ENCODE data around the gene BDH1.

Gene BDH1

DNA sequence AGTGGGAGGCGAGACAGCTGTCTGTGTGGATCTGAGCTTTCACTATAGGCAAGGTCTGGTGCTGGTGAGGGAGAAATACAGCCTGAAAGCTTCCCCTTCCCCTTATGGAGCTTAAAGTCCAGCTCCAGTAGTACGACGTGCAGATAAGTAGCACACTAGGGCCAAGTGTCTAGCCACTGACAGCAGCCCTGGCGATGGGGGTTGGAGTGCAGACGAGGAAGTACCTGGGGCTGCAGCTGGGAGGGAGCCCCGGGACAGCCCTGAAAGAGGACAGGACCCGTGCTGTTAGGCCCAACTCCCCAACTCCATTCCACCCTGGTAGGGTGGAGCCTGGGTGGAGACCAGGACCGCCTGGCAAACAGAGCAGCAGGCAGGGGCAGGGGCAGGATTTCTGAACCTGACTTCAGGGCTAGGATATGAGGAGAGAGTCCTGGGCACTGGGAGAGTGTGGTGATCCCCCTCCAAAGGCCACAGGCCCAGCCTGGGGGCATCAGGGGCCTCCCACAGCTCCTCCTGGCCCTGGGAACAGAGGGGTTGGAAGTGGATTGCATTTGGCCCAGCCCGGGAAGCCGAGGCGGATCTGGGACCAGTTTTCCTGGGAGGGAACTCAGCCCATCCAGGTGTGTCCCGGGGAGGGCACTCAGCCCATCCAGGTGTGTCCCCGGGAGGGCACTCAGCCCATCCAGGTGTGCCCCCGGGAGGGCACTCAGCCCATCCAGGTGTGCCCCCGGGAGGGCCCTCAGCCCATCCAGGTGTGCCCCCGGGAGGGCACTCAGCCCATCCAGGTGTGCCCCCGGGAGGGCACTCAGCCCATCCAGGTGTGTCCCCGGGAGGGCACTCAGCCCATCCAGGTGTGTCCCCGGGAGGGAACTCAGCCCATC lies 42.8 kb downstream of the BDH1 start:
- DNase-seq (ENCODE audit: low read depth), result no peak
- TF ChIP-seq, protein P1, sequence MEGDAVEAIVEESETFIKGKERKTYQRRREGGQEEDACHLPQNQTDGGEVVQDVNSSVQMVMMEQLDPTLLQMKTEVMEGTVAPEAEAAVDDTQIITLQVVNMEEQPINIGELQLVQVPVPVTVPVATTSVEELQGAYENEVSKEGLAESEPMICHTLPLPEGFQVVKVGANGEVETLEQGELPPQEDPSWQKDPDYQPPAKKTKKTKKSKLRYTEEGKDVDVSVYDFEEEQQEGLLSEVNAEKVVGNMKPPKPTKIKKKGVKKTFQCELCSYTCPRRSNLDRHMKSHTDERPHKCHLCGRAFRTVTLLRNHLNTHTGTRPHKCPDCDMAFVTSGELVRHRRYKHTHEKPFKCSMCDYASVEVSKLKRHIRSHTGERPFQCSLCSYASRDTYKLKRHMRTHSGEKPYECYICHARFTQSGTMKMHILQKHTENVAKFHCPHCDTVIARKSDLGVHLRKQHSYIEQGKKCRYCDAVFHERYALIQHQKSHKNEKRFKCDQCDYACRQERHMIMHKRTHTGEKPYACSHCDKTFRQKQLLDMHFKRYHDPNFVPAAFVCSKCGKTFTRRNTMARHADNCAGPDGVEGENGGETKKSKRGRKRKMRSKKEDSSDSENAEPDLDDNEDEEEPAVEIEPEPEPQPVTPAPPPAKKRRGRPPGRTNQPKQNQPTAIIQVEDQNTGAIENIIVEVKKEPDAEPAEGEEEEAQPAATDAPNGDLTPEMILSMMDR (conservative IDR thresholded peaks at IDR 0.05; ENCODE audit: low read depth, low read length), result no peak
- no peak overlapping the region for H3K4me3 ChIP-seq (ENCODE audit: low read depth, low read length)

DNA sequence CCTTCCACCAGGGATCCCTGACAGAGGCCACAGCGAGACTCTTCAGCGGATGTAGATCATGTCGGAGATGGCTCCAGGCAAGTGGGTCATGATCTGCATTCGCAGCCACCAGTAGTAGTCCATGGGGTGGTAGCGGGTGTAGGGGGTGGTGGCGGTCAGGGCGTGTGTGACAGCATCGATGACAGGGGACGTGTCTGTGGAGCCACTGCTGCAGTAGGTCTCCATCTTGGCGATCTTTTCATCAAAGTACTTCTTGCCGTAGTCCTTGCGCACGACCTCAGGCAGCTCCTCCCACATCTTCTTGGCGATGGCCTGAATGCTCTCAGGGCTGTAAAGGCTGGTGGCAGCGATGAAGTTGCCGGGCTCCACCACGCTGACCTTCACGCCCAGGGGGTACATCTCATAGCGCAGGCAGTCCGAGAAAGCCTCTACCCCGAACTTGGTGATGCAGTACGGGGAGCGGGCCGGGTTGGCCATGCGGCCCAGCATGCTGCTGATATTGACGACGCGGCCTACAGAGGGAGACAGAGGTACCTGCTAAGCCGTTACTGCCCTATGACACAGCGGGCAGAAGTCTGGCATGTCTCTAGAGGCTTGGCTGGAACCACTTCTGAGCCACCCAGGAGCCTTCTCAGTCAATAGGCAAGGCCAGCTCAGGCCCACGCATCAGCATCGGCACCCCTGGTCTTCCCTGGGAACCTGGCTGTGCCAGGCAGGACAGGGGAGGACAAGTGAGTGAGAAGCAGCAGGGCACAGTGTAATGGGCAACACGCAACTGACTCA lies 43.7 kb downstream of the BDH1 start:
- TF ChIP-seq, protein P1 (conservative IDR thresholded peaks at IDR 0.05; ENCODE audit: low read depth, low read length), result no peak
- H3K4me3 ChIP-seq (ENCODE audit: low read depth, low read length), result no peak overlapping the region
- no peak for DNase-seq (ENCODE audit: low read depth)

DNA sequence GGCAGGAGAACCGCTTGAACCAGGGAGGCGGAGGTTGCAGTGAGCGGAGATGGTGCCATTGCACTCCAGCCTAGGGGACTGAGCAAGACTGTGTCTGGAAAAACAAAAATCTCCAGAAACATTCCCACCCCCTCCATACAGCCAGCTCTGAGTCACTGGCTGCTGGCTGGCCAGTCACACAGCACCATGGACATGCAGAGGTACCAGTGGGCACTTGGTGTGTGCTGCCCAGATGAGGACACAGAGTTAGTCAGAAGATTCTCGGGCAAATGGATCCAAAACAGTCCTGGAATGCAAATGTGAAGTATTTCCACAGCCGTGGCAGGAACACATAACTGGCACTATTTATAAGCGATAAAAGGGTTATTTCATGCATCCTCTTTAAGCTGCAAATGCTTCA lies 44.6 kb downstream of the BDH1 start:
- TF ChIP-seq, protein P1 (conservative IDR thresholded peaks at IDR 0.05; ENCODE audit: low read depth, low read length), result no peak
- DNase-seq (ENCODE audit: low read depth), result no peak
- H3K4me3 ChIP-seq (ENCODE audit: low read depth, low read length), result no peak overlapping the region

DNA sequence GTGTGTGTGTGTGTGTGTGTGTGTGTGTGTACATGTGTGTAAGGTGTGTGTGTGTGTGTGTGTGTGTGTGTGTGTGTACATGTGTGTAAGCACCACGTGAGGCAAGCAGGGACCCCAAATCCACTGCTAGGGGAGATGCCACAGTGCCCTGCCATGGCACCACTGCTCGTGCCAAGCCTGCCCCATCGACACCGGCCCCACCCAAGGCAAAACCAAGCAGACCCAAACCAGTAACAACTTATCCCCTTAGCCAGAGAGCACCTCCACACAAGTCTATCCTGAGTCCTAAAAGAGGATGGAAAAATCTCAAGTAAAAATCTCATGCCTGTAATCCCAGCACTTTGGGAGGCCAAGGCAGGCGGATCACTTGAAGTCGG lies 45.1 kb downstream of the BDH1 start:
- no peak overlapping the region for H3K4me3 ChIP-seq (ENCODE audit: low read depth, low read length)
- TF ChIP-seq, protein P1 (conservative IDR thresholded peaks at IDR 0.05; ENCODE audit: low read depth, low read length), result no peak
- DNase-seq (ENCODE audit: low read depth), result no peak

DNA sequence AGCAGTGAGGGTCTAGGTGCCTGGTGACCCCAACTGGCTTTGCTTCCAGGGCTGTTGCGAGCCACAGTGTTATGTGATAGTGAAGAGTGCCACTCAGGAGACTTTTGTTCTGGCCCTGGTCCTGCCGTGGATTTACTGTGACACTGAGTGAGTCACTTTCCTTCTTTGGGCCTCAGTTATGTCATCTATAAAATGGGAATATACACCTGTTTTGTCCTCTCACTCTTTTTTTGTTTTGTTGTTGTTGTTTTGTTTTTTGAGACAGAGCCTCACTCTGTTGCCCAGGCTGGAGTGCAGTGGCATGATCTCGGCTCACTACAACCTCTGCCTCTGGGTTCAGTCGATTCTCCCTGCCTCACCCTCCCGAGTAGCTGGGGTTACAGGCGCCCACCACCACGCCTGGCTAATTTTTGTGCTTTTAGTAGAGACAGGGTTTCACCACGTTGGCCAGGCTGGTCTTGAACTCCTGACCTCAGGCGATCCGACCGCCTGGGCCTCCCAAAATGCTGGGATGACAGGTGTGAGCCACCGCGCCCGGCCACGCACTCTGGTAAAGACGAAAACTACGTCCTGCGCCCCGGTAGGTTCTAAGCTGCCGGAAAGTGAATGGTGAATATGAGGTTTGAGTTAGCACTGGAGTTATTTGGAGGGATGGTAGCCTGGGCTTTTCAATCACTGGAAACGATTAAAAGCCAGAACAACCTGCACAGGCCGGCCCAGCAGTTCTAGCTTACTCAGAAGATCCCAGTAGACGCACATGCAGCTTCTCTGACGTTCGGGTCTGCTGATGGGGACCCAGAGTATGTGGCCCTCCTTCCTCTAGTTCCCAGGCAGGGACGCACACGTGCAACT lies 46.6 kb downstream of the BDH1 start:
- DNase-seq (ENCODE audit: low read depth), result no peak
- no peak overlapping the region for H3K4me3 ChIP-seq (ENCODE audit: low read depth, low read length)
- TF ChIP-seq, protein P1 (conservative IDR thresholded peaks at IDR 0.05; ENCODE audit: low read depth, low read length), result no peak

DNA sequence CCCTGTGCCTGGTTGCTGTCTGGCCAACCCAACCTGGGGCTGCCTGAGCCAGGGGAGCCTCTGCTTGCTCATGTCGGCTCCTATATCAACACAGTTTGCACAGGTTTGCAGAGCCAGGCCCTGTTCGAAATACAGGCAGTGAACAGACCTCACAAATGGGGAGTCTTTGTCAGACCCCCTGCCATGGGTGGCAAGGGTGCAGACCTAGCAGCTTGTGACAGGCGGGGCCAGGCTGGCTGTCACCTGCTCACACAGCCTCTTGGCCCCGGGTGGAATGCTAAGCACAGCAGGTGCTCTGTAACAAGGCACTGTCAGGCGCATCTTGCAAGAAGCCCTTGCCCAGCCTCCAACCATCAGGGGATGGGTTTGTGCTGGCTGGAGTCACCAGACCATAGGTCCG lies 47.3 kb downstream of the BDH1 start:
- H3K4me3 ChIP-seq (ENCODE audit: low read depth, low read length), result no peak overlapping the region
- TF ChIP-seq, protein P1 (conservative IDR thresholded peaks at IDR 0.05; ENCODE audit: low read depth, low read length), result no peak
- DNase-seq (ENCODE audit: low read depth), result no peak
